HG03103 (cell line): ENCODE data around the gene RBM23.
"Not testable (repeated sequence)": the region's sequence is repeated elsewhere in the genome, so short reads cannot be mapped to it uniquely, and the experiment has no call there.

Source experiments
- ATAC-seq: cut with Tn5 transposase; IDR thresholded peaks from one replicate; pipeline ENCODE4 v1.9.1; 2021; ENCODE audit warnings: low read depth; ENCODE audit not compliant: unreplicated experiment

Gene RBM23

DNA sequence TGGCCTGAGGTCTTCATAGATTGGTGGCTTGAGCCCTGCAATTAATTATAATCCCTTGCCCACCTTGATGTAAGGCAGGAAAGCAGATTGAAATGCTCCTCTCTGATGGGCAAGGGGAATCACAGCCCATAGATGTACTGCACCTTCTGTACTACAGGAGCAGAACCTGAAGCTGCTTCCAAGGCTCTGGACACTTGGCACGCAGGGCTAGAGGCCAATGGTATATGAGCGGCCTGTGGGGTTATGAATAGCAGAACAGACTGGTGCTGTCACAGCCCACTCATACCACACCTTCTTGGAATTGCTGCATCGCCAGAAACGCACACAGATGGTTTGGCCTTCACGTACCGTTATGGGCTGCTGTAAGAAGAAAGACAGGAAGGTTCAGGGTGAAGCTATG lies 1.7 kb upstream of the RBM23 start:
- no peak for ATAC-seq

DNA sequence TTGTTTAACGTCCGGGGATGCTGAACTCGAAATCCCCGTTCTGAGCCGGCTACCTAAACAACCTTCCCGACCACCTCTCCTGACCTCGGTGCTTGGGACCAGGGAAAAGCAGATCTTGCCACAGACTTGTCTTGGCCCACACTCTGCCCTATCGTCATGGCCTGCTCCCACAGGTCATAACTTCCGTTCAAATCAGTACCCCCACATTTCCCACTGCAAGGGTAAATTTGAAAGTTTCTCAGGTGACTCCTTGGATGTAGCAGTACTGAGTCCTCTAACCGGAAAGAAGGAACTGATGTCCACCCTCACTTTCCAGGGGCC lies 612 bp upstream of the RBM23 start:
- ATAC-seq, result peak; percentile 17

- ATAC-seq, result no peak
These were observed 2.9 kb downstream of the RBM23 start for GRCh38 chr14:22915886-22916521.

- not testable (repeated sequence) for ATAC-seq
These were observed 4.1 kb downstream of the RBM23 start for GRCh38 chr14:22914836-22915235.

DNA sequence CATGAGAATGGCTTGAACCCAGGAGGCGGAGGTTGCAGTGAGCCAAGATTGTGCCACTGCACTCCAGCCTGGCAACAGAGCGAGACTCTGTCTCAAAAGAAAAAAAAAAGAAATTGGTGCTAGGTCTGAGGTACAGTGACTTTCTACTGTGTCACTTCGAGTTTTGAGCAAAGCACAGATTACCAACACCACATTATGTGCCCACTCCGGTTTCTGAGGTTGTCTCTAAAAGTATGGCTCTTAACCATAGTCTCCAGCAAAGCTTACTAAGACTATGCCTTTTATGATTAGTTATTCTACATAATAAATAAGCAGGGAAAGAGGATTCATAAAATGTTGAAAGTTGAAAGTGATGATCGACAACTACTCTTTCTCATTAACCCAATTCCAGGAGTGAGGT lies 8.0 kb downstream of the RBM23 start:
- no peak for ATAC-seq

GRCh38 chr14:22908601-22909000 lies 10.3 kb downstream of the RBM23 start:
- ATAC-seq, result no peak

DNA sequence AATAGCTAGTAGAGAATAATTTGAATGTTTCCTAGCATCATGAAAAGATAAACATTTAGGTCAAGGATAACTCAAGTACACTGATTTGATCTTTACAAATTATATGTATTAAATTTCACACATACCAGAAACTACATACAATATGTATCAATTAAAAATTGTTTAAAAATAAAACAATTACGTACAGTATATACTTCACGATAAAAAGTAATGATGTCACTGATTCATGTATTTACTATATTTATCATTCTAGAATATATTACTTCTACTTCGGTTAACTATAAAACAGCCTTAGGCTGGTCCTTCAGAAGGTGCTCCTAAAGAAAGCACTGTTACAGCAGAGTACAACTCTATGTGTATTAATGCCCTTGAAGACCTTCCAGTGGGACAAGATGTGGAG lies 11.5 kb downstream of the RBM23 start:
- ATAC-seq, result no peak

GRCh38 chr14:22906073-22906472 lies 12.9 kb downstream of the RBM23 start:
- ATAC-seq, result no peak

GRCh38 chr14:22905627-22906026 lies 13.3 kb downstream of the RBM23 start:
- no peak for ATAC-seq

- ATAC-seq, result no peak
These were observed 15.2 kb downstream of the RBM23 start for GRCh38 chr14:22903742-22904087.

DNA sequence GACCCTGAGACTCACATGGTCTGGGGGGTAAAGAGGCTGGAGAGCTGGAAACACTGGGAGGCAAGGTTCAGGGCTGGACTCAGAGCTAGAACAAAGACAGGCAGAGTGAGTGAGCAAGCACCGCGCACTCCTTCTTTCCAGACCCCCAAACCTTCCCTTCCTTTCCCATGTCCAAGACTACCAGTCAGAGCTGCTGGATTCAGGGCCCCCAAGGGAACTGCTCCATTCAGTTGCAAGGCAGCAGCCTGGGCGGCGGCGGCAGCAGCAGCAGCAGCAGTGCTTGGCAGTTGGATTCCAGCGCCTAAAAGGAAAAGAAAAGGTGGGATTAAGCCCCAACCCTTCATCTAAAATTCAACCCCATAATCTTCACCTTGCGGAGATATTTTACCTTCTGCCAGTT lies 17.1 kb downstream of the RBM23 start:
- ATAC-seq, result no peak

DNA sequence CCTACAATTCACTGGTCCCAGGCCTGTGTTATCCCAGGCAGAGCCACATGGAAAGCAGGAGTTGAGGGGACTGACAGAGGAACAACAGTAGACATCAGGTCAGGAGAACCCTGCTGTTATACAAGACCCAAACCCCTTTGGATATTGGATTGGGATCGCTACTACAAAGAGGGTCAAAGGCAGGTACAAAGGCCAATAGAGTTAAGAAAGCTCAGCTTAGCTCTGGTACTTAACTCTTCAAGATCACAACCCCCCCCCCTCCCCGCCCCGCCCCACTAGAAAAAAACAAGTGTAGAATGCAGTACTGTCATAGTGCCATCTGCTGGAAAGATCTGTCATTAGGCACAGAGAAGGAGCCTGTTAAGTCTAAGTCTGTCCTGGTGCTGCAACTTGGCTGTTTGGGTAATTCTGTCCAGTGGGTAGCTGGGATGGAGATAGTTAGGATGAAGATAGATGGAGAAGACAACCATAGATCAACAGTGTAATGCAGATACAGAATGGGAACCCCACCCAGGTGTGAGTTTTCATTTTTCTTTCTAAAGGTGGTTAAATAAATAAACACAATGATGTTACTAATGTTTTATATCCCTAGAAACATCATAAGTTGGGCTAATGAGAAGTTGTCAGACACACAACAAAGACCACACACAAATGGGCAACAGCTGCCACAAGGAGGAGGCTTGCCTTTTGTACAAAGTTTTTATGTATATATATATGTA lies 18.7 kb downstream of the RBM23 start:
- ATAC-seq, result no peak

GRCh38 chr14:22898302-22899090 lies 20.5 kb downstream of the RBM23 start:
- ATAC-seq, result no peak

GRCh38 chr14:22897357-22897756 lies 21.6 kb downstream of the RBM23 start:
- ATAC-seq, result no peak

DNA sequence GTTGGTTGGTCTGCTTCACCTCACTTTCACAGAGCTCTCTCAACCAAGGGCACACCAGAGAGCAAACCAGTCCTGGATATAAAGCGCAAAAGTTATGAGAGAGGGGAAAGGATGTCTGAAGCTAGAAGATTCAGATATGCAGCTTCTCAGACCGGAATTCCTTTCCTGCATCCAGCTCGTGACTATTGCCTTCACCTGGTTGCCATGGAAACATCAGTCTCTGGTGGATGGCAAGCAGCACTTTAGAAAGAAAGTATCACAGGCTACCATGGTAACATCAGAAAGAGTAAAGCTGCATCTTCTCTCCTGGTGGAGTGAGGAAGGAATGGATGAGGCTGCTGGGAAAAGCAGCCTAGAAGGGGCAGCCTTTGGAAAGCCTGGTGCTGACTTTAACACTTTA lies 22.2 kb downstream of the RBM23 start:
- no peak for ATAC-seq

GRCh38 chr14:22896356-22896755 lies 22.6 kb downstream of the RBM23 start:
- no peak for ATAC-seq

- no peak for ATAC-seq
These were observed 23.5 kb downstream of the RBM23 start for GRCh38 chr14:22895402-22895801.

GRCh38 chr14:22893706-22894105 lies 25.2 kb downstream of the RBM23 start:
- no peak for ATAC-seq

- no peak for ATAC-seq
These were observed 26.5 kb downstream of the RBM23 start for GRCh38 chr14:22892488-22892887.

DNA sequence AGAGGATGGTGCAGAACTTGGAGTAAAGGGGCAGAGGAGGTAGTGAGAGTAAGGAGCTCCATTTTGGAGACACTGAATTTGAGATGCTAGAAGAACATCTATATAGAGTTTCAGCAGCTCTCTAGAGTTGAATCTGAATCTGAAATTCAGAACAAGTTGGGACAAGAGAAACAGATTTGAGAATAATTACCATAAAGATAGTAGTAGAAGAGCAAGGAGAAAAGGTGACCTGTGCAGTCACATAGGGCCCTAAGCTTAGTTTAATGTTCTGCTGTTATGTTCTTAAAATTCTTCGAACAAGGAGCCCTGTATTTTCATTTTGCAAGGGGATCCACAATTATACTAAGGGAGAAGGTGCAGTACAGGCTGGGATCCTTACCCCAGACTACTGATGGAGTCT lies 28.5 kb downstream of the RBM23 start:
- no peak for ATAC-seq

- ATAC-seq, result no peak
These were observed 30.3 kb downstream of the RBM23 start for GRCh38 chr14:22888662-22889061.

- peak; percentile 40 for ATAC-seq
These were observed 31.0 kb downstream of the RBM23 start for GRCh38 chr14:22887990-22888378.
